T-helper 1 cell treated with Interleukin-12 subunit alpha and Interleukin-12 subunit beta and Interleukin-4 antibody, amounts not matched to agents 30 μg/mL and 1 μg/mL, for 36 hours (primary cell): ENCODE data around the gene HOMER2.
"Not testable (repeated sequence)": the region's sequence is repeated elsewhere in the genome, so short reads cannot be mapped to it uniquely, and the experiment has no call there.

Experiments
- H3K27ac Mint-ChIP-seq: one replicate; pipeline ENCODE4 v1.8.0; 2021; ENCODE audit warnings: mild to moderate bottlenecking, mixed read lengths
- H3K27me3 Mint-ChIP-seq: one replicate; pipeline ENCODE4 v1.8.0; 2021; ENCODE audit warnings: low read depth, mixed read lengths
- H3K36me3 Mint-ChIP-seq: one replicate; pipeline ENCODE4 v1.8.0; 2021; ENCODE audit warnings: low read depth, mixed read lengths
- H3K4me1 Mint-ChIP-seq: one replicate; pipeline ENCODE4 v1.8.0; 2021; ENCODE audit warnings: low read depth, mixed read lengths
- H3K4me3 Mint-ChIP-seq: one replicate; pipeline ENCODE4 v1.8.0; 2021; ENCODE audit warnings: mild to moderate bottlenecking, moderate library complexity, mixed read lengths
- H3K9me3 Mint-ChIP-seq: one replicate; pipeline ENCODE4 v1.8.0; 2021; ENCODE audit warnings: mixed read lengths

The HOMER2 gene

DNA sequence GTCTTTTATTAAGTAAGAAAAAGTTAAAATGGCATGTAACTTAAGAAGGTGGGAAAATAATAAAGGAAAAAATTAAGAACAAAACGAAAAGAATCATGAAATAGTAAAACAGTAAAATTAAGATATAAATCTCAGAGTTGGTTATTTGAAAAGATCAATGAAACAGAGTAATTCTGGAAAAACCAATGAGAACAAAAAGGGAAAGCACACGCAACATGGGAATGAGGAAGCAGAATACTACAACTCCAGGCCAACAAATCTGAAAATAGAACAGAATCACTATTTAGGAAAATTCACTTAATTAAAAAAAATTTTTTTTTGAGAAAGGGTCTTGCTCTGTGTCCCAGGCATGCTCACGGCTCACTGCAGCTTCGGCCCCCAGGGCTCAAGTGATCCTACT is 112.4 kb downstream of the HOMER2 start:
- H3K9me3 Mint-ChIP-seq, result no peaks in the 10 kb centered on the region
- peaks cover 3% of the 10 kb centered on the region for H3K4me1 Mint-ChIP-seq
- H3K27me3 Mint-ChIP-seq, result peaks cover 16% of the 10 kb centered on the region
- no peak overlapping the region for H3K27ac Mint-ChIP-seq
- no peak overlapping the region for H3K4me3 Mint-ChIP-seq
- H3K36me3 Mint-ChIP-seq, result peaks cover 32% of the 10 kb centered on the region

DNA sequence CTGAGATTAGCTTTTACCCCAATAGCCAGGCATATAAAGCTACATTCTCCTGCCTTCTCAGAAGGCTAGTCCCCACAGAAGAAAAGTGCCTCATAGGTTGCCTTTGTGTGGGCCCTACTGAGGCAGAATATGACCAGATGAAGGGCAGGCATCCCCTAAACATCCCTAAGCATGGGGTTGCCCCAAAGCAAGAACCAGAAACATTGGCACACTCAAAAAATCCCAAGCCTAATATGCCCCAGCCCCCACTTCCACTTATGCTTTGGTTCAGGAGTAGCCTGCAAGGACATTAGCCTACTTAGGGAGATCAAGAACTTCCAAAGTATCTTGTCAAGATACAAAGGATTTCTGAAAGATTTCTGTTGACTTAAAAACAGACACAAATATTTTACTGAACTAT is 113.4 kb downstream of the HOMER2 start:
- Mint-ChIP-seq H3K4me3 (no peak overlapping the region), H3K9me3 (no peaks in the 10 kb centered on the region)

DNA sequence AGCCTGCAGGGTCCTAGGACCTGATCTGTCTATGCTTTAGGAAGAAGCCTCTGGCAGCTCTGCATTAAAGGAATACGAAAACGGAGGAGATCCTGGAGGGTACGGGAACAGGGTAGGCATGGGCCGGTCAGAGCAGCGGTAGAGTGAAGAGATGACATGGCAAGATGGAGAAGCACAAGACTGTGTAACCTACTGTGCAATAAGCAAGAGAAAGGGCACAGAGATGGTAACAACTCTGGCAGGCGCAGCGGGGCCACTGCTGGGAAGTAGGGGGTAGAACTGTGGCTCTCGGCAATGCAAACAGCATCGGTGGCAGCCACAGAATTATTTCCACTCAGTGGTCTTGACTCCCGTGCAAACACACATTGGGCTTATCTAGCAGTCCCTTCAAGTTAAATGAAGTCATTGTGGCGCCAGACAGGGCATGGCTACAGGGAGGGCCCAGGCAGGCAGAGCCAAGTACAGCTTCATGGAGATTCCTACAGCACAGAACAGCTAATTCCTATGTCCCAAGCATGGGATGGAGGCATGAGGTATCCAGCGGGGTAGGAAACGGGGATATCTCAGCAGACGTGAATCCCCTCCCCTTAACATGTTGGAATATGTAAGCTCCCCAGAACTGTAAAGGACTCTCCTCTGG is 114.3 kb downstream of the HOMER2 start:
- H3K9me3 Mint-ChIP-seq, result no peaks in the 10 kb centered on the region
- peaks cover 46% of the 10 kb centered on the region for H3K36me3 Mint-ChIP-seq
- H3K27me3 Mint-ChIP-seq, result peaks cover 4% of the 10 kb centered on the region
- H3K27ac Mint-ChIP-seq, result no peak overlapping the region
- no peak overlapping the region for H3K4me3 Mint-ChIP-seq
- H3K4me1 Mint-ChIP-seq, result peaks cover 2% of the 10 kb centered on the region

More for the DNA sequence above, 113.4 kb downstream of the HOMER2 start:
- Mint-ChIP-seq H3K27me3 (peaks cover 10% of the 10 kb centered on the region), H3K4me1 (no peaks in the 10 kb centered on the region), H3K36me3 (peaks cover 38% of the 10 kb centered on the region), H3K27ac (no peak overlapping the region)

DNA sequence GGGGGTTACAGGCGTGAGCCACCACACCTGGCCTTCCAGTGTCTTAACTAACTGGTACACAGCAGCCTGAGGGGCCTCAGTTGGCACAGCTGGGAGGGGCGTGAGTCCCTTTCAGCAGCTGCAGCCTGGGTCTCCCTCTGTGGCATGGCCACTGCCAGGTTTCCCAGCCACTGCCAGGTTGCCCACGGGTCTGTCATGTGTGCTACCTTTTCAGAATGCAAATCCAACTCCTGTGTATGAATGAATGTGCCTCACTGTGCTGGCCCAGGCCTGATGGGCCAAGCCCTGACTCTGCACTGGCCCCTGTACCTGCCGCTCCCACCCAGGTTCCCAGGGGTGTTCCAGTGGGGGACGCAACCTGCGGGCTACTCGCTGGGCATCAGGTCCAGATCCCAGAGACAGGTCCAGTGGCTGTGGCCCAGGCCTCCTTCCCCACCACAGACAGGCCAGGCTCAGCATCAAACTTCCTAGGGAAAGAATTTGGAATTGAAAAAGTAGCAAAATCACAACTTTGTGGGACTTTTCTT is 117.1 kb downstream of the HOMER2 start:
- H3K9me3 Mint-ChIP-seq, result no peaks in the 10 kb centered on the region
- H3K4me3 Mint-ChIP-seq, result no peak overlapping the region
- no peak overlapping the region for H3K27ac Mint-ChIP-seq
- no peaks in the 10 kb centered on the region for H3K27me3 Mint-ChIP-seq
- H3K36me3 Mint-ChIP-seq, result peaks cover 71% of the 10 kb centered on the region
- H3K4me1 Mint-ChIP-seq, result peaks cover 28% of the 10 kb centered on the region

DNA sequence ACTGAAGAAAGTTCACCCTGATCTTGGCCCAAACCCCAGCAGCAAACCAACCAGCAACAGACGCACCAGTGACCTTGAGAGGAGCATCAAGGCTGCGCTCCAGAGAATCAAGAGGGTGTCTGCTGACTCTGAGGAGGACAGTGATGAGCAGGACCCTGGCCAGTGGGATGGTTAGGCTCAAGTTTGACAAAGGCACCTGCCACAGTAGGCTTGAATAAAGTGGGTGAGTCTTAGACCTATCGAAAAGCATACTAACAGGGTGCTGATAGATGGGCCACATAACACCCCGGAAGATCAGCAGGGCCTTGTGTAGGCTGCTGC is 119.2 kb downstream of the HOMER2 start:
- no peak overlapping the region for H3K4me3 Mint-ChIP-seq
- no peaks in the 10 kb centered on the region for H3K27me3 Mint-ChIP-seq
- H3K9me3 Mint-ChIP-seq, result no peaks in the 10 kb centered on the region
- peak overlapping the region; percentile 90 for H3K27ac Mint-ChIP-seq
- H3K36me3 Mint-ChIP-seq, result peaks cover 81% of the 10 kb centered on the region
- H3K4me1 Mint-ChIP-seq, result peaks cover 35% of the 10 kb centered on the region

DNA sequence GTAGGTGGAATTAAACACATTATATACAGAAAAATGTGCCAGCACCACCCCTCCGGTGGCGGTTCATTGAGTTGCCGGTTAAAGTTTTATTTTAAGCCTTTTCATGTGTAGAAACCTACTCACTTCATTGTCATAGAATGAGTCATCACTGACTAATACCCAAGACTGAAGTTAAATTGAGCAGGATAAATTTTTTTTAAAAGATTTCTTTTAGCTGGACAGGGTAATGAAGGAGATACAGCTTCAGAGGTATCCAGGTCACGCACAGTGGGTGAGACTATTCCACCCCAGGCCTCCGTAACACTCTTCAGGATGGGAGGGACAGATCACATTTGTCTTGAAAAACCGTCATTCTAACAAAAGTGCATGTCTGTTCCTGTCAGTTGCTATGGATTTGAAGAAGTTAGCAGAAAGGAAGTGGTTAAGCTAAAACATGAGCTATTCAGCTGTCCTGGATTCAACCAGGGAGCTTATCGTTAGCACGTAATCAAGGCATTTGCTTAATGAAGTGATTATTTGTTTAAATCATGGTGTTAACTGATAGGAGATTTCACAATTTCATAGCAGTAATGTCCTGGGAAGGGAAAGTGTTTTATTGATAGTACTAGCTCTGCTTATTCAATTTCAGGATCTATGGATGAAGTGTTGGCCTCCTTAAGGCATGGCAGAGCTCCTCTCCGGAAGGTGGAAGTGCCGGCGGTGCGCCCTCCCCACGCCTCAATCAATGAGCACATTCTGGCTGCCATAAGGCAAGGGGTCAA is 119.7 kb downstream of the HOMER2 start:
- peaks cover 37% of the 10 kb centered on the region for H3K4me1 Mint-ChIP-seq
- no peaks in the 10 kb centered on the region for H3K27me3 Mint-ChIP-seq
- H3K36me3 Mint-ChIP-seq, result peaks cover 81% of the 10 kb centered on the region
- H3K9me3 Mint-ChIP-seq, result no peaks in the 10 kb centered on the region
- H3K27ac Mint-ChIP-seq, result peak overlapping the region; percentile 90
- peak overlapping the region; percentile 63 for H3K4me3 Mint-ChIP-seq

DNA sequence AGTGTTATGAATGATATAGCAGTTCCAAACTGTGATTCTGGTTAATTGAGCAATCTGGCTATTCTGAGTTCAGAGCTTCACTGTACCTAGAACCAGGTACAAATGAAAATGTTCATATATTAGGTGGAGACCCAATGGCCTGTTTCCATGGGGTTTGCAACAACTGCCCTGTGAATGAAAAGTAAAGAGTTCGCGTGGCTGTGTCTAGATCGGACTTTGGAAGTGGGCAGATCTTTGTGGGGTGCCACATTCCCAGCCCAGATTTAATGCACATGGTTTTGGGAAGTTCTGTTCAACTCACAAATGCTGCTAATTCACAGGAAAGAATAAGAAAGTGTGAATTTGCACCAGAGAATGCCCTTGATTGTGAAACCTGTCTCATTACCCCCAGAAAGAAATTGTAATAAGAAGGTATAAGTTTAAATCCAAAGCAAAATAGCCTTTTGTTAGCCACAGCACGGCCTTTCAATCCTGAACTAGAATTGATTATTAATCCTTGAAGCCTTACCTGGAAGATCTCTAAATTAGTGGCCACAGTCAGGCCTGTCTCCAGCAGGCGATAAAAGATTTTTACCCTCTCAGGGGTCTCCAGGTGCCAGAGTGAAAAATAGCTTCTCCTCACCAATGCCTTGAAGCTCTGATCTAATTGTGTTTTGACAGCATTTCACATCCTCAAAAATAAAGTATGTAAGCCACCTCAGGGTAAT is 120.5 kb downstream of the HOMER2 start:
- Mint-ChIP-seq H3K9me3 (no peaks in the 10 kb centered on the region), H3K36me3 (peaks cover 80% of the 10 kb centered on the region), H3K27ac (peak overlapping the region; percentile 90), H3K4me3 (peak overlapping the region; percentile 63), H3K27me3 (no peaks in the 10 kb centered on the region), H3K4me1 (peaks cover 37% of the 10 kb centered on the region)

DNA sequence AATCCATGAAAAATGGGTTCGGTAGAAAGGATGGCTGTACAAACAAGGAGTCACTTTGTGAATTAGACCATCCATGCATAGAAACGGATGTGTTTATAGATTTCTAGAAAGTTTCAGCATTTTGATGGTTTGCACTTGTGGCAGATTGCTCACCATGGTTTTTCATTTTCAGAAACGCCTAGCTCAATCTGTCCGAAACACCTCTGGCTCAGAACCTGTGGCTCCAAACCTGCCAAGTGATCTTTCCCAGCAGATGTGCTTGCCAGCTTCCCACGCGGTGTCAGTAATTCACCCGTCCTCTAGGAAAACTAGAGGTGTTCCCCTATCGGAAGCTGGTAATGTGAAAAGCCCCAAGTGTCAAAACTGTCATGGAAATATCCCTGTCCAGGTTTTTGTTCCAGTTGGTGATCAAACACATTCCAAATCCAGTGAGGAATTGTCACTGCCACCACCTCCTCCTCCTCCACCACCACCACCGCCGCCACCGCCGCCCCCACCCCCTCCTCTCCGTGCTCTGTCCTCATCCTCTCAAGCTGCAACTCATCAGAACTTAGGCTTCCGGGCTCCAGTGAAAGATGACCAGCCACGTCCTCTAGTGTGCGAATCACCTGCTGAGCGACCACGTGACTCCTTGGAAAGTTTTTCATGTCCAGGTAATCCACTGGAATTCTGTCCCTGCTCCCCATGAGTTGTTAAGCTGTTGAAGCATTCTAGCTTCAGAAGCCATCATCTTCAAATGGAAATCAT is 121.9 kb downstream of the HOMER2 start:
- Mint-ChIP-seq H3K27me3 (no peaks in the 10 kb centered on the region), H3K36me3 (peaks cover 77% of the 10 kb centered on the region), H3K4me1 (peaks cover 44% of the 10 kb centered on the region), H3K4me3 (no peak overlapping the region), H3K27ac (peak overlapping the region; percentile 31), H3K9me3 (no peaks in the 10 kb centered on the region)

DNA sequence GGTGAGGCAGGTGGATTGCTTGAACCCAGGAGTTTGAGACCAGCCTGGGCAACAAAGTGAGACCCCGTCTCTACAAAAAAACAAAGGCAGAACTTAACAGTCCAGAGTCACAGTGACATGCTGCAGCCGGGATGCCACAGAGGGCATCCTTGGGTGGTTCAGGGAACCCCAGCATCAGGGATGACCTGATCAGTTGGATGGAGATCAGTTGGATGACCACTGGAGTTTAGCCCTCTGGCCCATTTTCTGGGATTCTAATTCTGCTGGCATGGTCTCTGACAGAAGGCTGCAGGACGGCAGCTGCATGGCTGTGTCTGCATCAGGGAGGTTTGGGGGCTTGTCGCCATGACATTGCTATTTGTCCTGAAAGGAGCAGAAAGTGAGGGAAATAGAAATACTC is 123.3 kb downstream of the HOMER2 start:
- Mint-ChIP-seq H3K4me1 (peaks cover 44% of the 10 kb centered on the region), H3K27ac (no peak overlapping the region), H3K4me3 (no peak overlapping the region), H3K27me3 (no peaks in the 10 kb centered on the region), H3K36me3 (peaks cover 70% of the 10 kb centered on the region), H3K9me3 (no peaks in the 10 kb centered on the region)

DNA sequence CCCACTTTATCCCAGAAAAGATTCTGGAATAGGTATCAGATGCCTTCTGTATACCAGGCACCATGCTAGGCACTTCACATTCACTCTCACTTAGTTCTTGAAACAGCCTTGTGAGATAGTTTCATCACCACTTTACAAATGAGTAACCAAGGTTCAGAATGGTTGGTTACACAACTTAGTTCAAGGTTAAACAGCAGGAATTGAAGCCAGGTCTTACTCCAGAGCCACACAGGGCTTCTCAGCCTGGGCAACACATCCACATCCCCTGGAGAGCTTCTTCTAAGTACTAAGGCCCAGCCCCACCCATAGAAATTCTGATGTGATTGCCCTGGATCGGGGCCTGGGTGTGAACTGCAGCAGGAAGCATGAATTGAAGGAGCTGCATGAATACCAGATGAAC is 124.4 kb downstream of the HOMER2 start:
- H3K4me1 Mint-ChIP-seq, result peaks cover 41% of the 10 kb centered on the region
- no peak overlapping the region for H3K27ac Mint-ChIP-seq
- no peaks in the 10 kb centered on the region for H3K27me3 Mint-ChIP-seq
- H3K9me3 Mint-ChIP-seq, result no peaks in the 10 kb centered on the region
- H3K36me3 Mint-ChIP-seq, result peaks cover 60% of the 10 kb centered on the region
- H3K4me3 Mint-ChIP-seq, result no peak overlapping the region

DNA sequence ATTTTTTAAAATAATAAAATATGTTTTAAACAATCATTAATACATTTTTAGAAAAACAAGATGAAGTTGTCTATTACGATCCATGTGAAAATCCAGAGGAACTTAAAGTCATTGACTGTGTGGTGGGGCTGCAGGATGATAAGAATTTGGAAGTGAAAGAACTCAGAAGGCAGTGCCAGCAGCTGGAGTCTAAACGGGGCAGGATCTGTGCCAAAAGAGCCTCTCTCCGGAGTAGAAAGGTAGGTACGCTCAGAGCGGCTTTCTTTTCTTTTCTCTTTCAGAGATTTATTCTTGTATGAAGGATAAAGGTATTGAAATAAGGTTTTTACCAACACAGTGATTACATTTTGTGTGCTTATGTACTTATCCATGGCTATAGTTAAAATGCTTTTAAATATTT is 129.5 kb downstream of the HOMER2 start:
- no peak overlapping the region for H3K4me3 Mint-ChIP-seq
- peaks cover 9% of the 10 kb centered on the region for H3K4me1 Mint-ChIP-seq
- no peaks in the 10 kb centered on the region for H3K9me3 Mint-ChIP-seq
- H3K27me3 Mint-ChIP-seq, result no peaks in the 10 kb centered on the region
- no peak overlapping the region for H3K27ac Mint-ChIP-seq
- H3K36me3 Mint-ChIP-seq, result peaks cover 48% of the 10 kb centered on the region

DNA sequence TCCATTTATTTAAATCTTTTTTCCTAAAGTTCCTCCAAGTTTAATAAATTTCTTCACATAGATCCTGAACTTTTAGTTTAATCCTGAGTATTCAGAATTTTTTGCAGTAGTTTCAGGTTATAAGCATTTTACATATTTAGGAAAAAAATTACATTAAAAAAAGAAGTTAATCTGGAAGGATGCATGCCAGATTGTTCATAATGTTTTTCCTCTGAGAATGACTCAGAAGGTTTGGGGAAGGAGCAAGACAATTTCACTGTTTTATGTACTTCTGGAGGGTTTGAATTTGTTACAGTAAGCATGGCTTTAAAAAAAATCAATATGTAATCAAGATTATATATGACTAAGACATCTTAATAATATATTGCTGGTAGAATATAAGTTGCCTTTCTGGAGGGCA is 130.7 kb downstream of the HOMER2 start:
- not testable (repeated sequence) for H3K27me3 Mint-ChIP-seq, H3K27ac Mint-ChIP-seq, H3K4me3 Mint-ChIP-seq, H3K4me1 Mint-ChIP-seq, H3K9me3 Mint-ChIP-seq
- H3K36me3 Mint-ChIP-seq, result peaks cover 47% of the 10 kb centered on the region

DNA sequence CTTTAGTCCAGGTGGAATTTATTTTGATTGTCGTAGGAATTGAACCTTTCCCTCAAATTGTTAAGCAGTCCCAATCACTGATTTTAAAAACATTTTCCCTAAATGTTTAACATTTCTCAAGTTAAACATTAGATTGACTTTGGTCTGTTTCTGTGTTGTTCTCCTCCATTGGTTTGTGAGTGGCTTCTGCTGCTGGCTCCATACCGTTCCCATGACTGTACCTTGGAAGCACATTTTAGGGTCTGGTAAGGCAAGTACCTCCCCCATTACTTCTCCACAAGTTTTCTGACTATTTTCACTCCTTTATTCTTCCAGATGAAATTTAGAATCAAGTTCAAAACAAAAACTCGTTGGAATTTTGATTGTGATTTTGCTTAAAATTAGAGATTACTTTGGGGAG is 131.1 kb downstream of the HOMER2 start:
- not testable (repeated sequence) for H3K9me3 Mint-ChIP-seq

DNA sequence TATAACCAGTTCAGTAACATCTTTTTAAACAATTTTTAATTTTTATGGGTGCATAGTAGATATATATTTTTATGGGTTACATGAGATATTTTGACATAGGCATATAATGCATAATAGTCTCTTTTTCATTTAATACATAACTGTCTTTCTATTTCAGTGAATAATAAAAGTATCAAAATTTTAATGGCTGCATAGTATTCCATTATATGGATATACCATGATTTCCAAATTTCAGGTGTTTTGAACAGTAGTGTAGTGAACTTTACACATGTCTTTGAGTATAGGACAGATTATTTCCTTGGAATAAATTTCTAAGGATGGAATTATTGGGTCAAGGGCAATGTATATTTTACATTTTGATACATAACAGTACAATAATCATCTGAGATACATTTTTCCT is 132.4 kb downstream of the HOMER2 start:
- Mint-ChIP-seq H3K4me3 (no peak overlapping the region), H3K4me1 (peaks cover 4% of the 10 kb centered on the region), H3K36me3 (peaks cover 49% of the 10 kb centered on the region), H3K27ac (no peak overlapping the region), H3K9me3 (no peaks in the 10 kb centered on the region), H3K27me3 (no peaks in the 10 kb centered on the region)

More for the DNA sequence above, 131.1 kb downstream of the HOMER2 start:
- peaks cover 48% of the 10 kb centered on the region for H3K36me3 Mint-ChIP-seq
- H3K27ac Mint-ChIP-seq, H3K27me3 Mint-ChIP-seq, H3K4me1 Mint-ChIP-seq, H3K4me3 Mint-ChIP-seq: not testable (repeated sequence)
